ENCODE measurements around the gene ZBTB9. TPM values are rescaled to one million over a fixed set of nuclear protein-coding genes. Genes with fewer than 3 reads are reported as not detected.

ZBTB9 gene
- polyA plus RNA-seq, 3 donors, result 0.42 to 2.0 (median 1.1) TPM

DNA sequence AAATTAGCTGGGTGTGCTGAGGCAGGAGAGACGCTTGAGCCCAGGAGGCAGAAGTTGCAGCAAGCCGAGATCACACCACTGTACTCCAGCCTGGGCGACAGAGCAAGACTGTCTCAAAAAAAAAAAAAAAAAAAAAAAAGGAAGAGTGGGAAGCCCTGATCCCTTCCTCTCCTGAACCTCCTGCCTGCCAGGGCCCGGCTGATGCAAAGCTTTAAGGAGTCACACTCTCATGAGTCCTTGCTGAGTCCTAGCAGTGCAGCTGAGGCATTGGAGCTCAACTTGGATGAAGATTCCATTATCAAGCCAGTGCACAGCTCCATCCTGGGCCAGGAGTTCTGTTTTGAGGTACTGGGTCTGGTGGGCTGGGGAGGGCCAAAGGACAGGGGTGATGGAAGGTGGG is 19.4 kb upstream of the ZBTB9 start:
- H3K36me3 ChIP-seq (replicated peaks in 1 of 2; ENCODE audit: control insufficient read depth in 1 of 2, insufficient read depth in 2 of 2, low read length in 2 of 2), result peaks cover 7 to 28% of the 10 kb centered on the region in 2 donors
- peaks cover 22 to 41% of the 10 kb centered on the region in 2 donors for H3K36me3 Mint-ChIP-seq
- H3K9me3 ChIP-seq (replicated peaks in 1 of 2; ENCODE audit: control insufficient read depth in 1 of 2, insufficient read depth in 1 of 2, low read length in 2 of 2), result no peaks in the 10 kb centered on the region
- H3K27me3 Mint-ChIP-seq (ENCODE audit: low read depth in 3 of 3), result peaks cover 16% of the 10 kb centered on the region in 3 donors
- no peaks in the 10 kb centered on the region for H4K20me1 ChIP-seq (ENCODE audit: insufficient read depth, low read length)
- H3K4me3 Mint-ChIP-seq, result peak overlapping the region in 1 of 2 donors; percentile 24
- H3K4me3 ChIP-seq (replicated peaks in 1 of 3; ENCODE audit: low read depth in 2 of 3, low read length in 3 of 3), result no peak overlapping the region
- H2AFZ ChIP-seq (ENCODE audit: insufficient read depth, low read depth, low read length, poor library complexity, severe bottlenecking), result no peak overlapping the region
- H3K27me3 ChIP-seq (ENCODE audit: control insufficient read depth in 2 of 2, insufficient read depth in 2 of 2, low read length in 2 of 2), result peaks cover 0 to 3% of the 10 kb centered on the region in 2 donors
- intact Hi-C loops (cut with micrococcal nuclease), result no loop called here
- no CpG with 5 or more reads among the region's 4 CpGs for WGBS (ENCODE audit: insufficient coverage)
- peaks cover 38% of the 10 kb centered on the region for H3K4me1 Mint-ChIP-seq
- H3K4me1 ChIP-seq (ENCODE audit: control insufficient read depth in 1 of 2, insufficient read depth in 2 of 2, low read length in 2 of 2), result peaks cover 23 to 30% of the 10 kb centered on the region in 2 donors
- no peak for DNase-seq
- TF ChIP-seq CTCF (IDR thresholded peaks at IDR 0.05), result no peak
- peaks cover 0 to 2% (median 0%) of the 10 kb centered on the region in 7 donors for H3K9me3 Mint-ChIP-seq
- H3K79me2 ChIP-seq (ENCODE audit: insufficient read depth, low read length), result no peaks in the 10 kb centered on the region
- H3K4me2 ChIP-seq (replicated peaks; ENCODE audit: extremely low read depth, low read length, poor library complexity, severe bottlenecking), result no peak overlapping the region
- H3K9ac ChIP-seq (ENCODE audit: insufficient read depth, low read length, poor library complexity, severe bottlenecking), result no peak overlapping the region
- peak overlapping the region in 2 of 7 donors; percentile 15 to 58 for H3K27ac Mint-ChIP-seq
- no peak overlapping the region for H3K27ac ChIP-seq (ENCODE audit: low read depth in 1 of 2, low read length in 2 of 2)

- H2AFZ ChIP-seq (ENCODE audit: insufficient read depth, low read depth, low read length, poor library complexity, severe bottlenecking), result no peak overlapping the region
- Mint-ChIP-seq H3K27ac (no peak overlapping the region), H3K27me3 (ENCODE audit: low read depth in 3 of 3) (peaks cover 8 to 12% (median 10%) of the 10 kb centered on the region in 3 donors), H3K9me3 (peaks cover 0 to 1% (median 0%) of the 10 kb centered on the region in 7 donors), H3K4me1 (peaks cover 14% of the 10 kb centered on the region), H3K4me3 (no peak overlapping the region), H3K36me3 (peaks cover 32 to 51% of the 10 kb centered on the region in 2 donors)
- WGBS (ENCODE audit: insufficient coverage), result 98% methylated on average over 15 of the region's 18 CpGs
- H3K36me3 ChIP-seq (replicated peaks in 1 of 2; ENCODE audit: control insufficient read depth in 1 of 2, insufficient read depth in 2 of 2, low read length in 2 of 2), result peaks cover 7 to 32% of the 10 kb centered on the region in 2 donors
- no peak overlapping the region for H3K4me3 ChIP-seq (replicated peaks in 1 of 3; ENCODE audit: low read depth in 2 of 3, low read length in 3 of 3)
- H3K4me1 ChIP-seq (ENCODE audit: control insufficient read depth in 1 of 2, insufficient read depth in 2 of 2, low read length in 2 of 2), result peaks cover 1 to 6% of the 10 kb centered on the region in 2 donors
- no peak for DNase-seq
- H3K9me3 ChIP-seq (replicated peaks in 1 of 2; ENCODE audit: control insufficient read depth in 1 of 2, insufficient read depth in 1 of 2, low read length in 2 of 2), result no peaks in the 10 kb centered on the region
- no peaks in the 10 kb centered on the region for H3K79me2 ChIP-seq (ENCODE audit: insufficient read depth, low read length)
- H4K20me1 ChIP-seq (ENCODE audit: insufficient read depth, low read length), result no peaks in the 10 kb centered on the region
- H3K27ac ChIP-seq (ENCODE audit: low read depth in 1 of 2, low read length in 2 of 2), result no peak overlapping the region
- H3K4me2 ChIP-seq (replicated peaks; ENCODE audit: extremely low read depth, low read length, poor library complexity, severe bottlenecking), result no peak overlapping the region
- H3K9ac ChIP-seq (ENCODE audit: insufficient read depth, low read length, poor library complexity, severe bottlenecking), result no peak overlapping the region
- intact Hi-C loops (cut with micrococcal nuclease), result no loop called here
- H3K27me3 ChIP-seq (ENCODE audit: control insufficient read depth in 2 of 2, insufficient read depth in 2 of 2, low read length in 2 of 2), result peaks cover 0 to under 1% of the 10 kb centered on the region in 2 donors
- TF ChIP-seq CTCF (IDR thresholded peaks at IDR 0.05), result no peak
Measured at GRCh38 chr6:33437666-33438065, 16.7 kb upstream of the ZBTB9 start.
